Choroid plexus epithelial cell (primary cell): Measurements from ENCODE around the gene MAB21L2.
"Not testable (repeated sequence)": the region's sequence is repeated elsewhere in the genome, so short reads cannot be mapped to it uniquely, and the experiment has no call there.

ENCODE experiments used
- DNase-seq: peaks from one replicate; pipeline ENCODE4 v3.0.0-alpha.2; 2010; ENCODE audit warnings: low read depth
- H3K4me3 ChIP-seq: 2 replicates; pipeline ENCODE4 v1.5.1; 2011; ENCODE audit warnings: low read depth, mild to moderate bottlenecking, control low read depth, low read length, moderate library complexity
- TF ChIP-seq, protein P1 (sequence below): conservative IDR thresholded peaks from 2 replicates; pipeline ENCODE4 v1.5.1; 2011; ENCODE audit warnings: low read depth, mild to moderate bottlenecking, control low read depth, inconsistent platforms, low read length, moderate library complexity

The MAB21L2 gene

DNA sequence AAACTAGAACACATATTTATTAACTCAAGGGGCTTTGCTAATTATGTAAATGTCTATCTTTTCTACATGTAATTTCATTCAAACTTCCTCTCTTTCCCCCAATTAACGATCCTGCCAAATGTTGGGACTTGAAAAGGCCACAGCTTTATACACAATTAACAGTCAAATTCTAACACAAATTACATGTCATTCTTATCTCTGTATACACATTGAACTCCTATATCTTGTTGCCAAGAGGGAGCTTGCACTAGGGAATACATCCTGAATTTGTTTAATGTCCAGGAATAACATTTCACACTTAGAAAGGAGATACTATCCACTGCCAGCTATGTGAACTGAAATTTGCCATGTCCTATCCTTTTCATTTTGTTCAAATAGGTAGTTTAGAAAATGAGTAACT lies 38.9 kb upstream of the MAB21L2 start:
- TF ChIP-seq, protein P1, sequence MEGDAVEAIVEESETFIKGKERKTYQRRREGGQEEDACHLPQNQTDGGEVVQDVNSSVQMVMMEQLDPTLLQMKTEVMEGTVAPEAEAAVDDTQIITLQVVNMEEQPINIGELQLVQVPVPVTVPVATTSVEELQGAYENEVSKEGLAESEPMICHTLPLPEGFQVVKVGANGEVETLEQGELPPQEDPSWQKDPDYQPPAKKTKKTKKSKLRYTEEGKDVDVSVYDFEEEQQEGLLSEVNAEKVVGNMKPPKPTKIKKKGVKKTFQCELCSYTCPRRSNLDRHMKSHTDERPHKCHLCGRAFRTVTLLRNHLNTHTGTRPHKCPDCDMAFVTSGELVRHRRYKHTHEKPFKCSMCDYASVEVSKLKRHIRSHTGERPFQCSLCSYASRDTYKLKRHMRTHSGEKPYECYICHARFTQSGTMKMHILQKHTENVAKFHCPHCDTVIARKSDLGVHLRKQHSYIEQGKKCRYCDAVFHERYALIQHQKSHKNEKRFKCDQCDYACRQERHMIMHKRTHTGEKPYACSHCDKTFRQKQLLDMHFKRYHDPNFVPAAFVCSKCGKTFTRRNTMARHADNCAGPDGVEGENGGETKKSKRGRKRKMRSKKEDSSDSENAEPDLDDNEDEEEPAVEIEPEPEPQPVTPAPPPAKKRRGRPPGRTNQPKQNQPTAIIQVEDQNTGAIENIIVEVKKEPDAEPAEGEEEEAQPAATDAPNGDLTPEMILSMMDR: no peak

DNA sequence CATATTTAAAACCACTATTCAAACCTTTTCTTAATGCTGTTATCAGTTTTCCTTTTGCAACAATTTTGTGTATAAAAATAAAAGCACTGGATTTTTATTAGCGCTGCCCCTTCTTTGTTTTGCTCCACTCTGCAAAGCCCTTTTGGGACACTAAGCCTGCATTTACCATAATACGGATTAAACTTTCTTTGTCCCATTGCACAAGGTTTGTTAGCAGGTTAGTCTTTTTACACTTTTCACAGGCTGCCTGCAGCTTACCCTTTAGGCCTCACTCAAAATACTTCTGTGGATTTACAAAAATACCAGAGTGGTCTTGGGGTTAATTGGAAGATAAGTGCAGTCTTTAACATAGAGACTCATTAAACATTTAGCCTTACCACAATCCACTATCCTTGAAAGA lies 35.7 kb upstream of the MAB21L2 start:
- no peak overlapping the region for H3K4me3 ChIP-seq
- DNase-seq: no peak
- TF ChIP-seq, protein P1: no peak

More for the DNA sequence above, 38.9 kb upstream of the MAB21L2 start:
- no peak for DNase-seq
- H3K4me3 ChIP-seq: no peak overlapping the region

GRCh38 chr4:150547154-150547838 lies 34.7 kb upstream of the MAB21L2 start:
- H3K4me3 ChIP-seq: no peak overlapping the region
- TF ChIP-seq, protein P1: no peak
- no peak for DNase-seq

GRCh38 chr4:150557811-150558210 lies 24.1 kb upstream of the MAB21L2 start:
- DNase-seq: peak; percentile 30
- not testable (repeated sequence) for H3K4me3 ChIP-seq

DNA sequence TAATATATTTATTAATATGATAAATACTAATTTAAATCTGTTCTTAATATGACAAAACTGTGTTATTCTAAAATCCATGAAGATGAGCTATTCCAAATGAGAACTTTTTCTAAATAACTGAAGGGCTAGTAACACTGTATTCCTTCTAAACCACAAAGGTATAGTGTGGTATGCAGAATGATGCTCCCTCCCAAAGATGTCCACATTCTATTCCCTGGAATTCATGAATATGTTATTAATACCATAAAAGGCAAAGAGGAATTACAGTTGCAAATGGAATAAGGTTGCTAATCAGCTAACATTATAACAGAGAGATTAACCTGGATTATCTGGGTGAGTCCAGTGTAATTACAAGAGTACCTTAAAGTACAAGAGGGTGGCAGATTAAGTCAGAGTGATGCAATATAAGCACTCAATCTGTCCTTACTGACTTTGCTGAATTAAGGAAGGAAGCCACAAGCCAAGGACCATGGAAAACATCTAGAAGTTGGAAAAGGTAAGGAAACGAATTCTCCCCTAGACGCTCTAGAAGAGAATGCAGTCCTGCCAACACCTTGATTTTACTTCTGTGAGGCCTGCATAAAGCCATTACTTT lies 20.7 kb upstream of the MAB21L2 start:
- H3K4me3 ChIP-seq: no peak overlapping the region
- no peak for DNase-seq
- TF ChIP-seq, protein P1: no peak

DNA sequence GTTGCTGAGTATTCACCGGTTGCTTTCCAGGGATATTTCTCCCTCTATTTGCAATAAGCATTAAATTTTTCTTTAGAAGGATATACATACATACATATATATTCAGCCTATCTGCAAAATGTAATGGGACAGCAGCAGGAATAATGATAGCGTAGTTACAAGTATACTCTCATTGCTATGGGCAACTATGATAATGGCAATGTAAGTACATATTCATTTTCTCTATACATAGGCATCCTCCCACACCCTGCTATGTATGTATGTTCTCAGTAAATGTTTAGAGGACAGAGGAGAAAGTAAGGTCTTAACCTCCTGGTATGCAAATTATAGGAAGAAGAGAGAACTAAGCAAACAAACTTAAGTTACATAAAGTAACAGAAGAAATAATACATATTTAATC lies 19.7 kb upstream of the MAB21L2 start:
- H3K4me3 ChIP-seq: no peak overlapping the region
- DNase-seq: no peak
- TF ChIP-seq, protein P1: no peak

- TF ChIP-seq, protein P1: no peak
- no peak for DNase-seq
- no peak overlapping the region for H3K4me3 ChIP-seq
These were observed 19.2 kb upstream of the MAB21L2 start for GRCh38 chr4:150562751-150563150.

- DNase-seq: not testable (repeated sequence)
These were observed 17.0 kb upstream of the MAB21L2 start for GRCh38 chr4:150564967-150565366.

More at GRCh38 chr4:150564967-150565366, 17.0 kb upstream of the MAB21L2 start:
- not testable (repeated sequence) for H3K4me3 ChIP-seq
